Endothelial cell of umbilical vein (primary cell): ENCODE measurements around the gene CYP2A13. TPM values are rescaled to one million over a fixed set of nuclear protein-coding genes. Genes with fewer than 3 reads are reported as not detected.
"Not testable (repeated sequence)": the region's sequence is repeated elsewhere in the genome, so short reads cannot be mapped to it uniquely, and the experiment has no call there.

Experiments
- BruUV-seq: library from RNA; stranded (reverse); fragments of 400-500 nt; replicated peaks from 2 replicates; lab custom pipeline; 2021; lab: Mats Ljungman, UMichigan
- CTCF ChIA-PET: fragments of 300-600, 350-600 bp; sonication (Branson Sonifier 250); formaldehyde crosslinking; loops from one replicate; lab custom pipeline; 2021; ENCODE audit warnings: antibody characterized with exemption, inconsistent platforms; lab: Charles Lee
- POLR2A ChIA-PET: fragments of 300-600, 350-600 bp; sonication (Branson Sonifier 250); formaldehyde crosslinking; loops from one replicate; lab custom pipeline; 2021; ENCODE audit warnings: antibody characterized with exemption, inconsistent platforms; lab: Charles Lee
- DNase-seq: peaks from one replicate; pipeline ENCODE4 v3.0.0-alpha.2; 2011; ENCODE audit warnings: low read depth, low spot score
- FAIRE-seq: peaks from 2 replicates; lab custom pipeline; 2011; peaks lifted over from hg19 to GRCh38; lab: Jason Lieb, UNC
- H2AFZ ChIP-seq: 2 replicates; pipeline ENCODE4 v1.6.0; 2012; ENCODE audit warnings: low read depth, low read length, control low read depth, inconsistent platforms
- H3K27ac ChIP-seq: 2 replicates; pipeline ENCODE4 v1.5.1; 2011; ENCODE audit warnings: low read depth, mild to moderate bottlenecking, control low read depth, low read length, moderate library complexity; ENCODE audit not compliant: insufficient read depth
- H3K27me3 ChIP-seq, 2 experiments: 2 replicates each; pipeline versions ENCODE4 v1.6.0 to v1.6.1; 2011; ENCODE audit warnings: low read length in 2 of 2, mixed read lengths in 1 of 2; ENCODE audit not compliant: control insufficient read depth in 2 of 2, insufficient read depth in 2 of 2
- H3K36me3 ChIP-seq, 2 experiments: 2 replicates in 1 of 2; 3 replicates in 1 of 2; pipeline ENCODE4 v1.5.1; 2011; ENCODE audit warnings: low read length in 2 of 2, mild to moderate bottlenecking in 1 of 2, moderate library complexity in 1 of 2; ENCODE audit not compliant: control insufficient read depth in 2 of 2, insufficient read depth in 2 of 2; ENCODE audit errors: extremely low read depth in 1 of 2
- H3K4me1 ChIP-seq: 3 replicates; pipeline ENCODE4 v1.5.1; 2011; ENCODE audit warnings: mild to moderate bottlenecking, low read length; ENCODE audit not compliant: control insufficient read depth, insufficient read depth; ENCODE audit errors: extremely low read depth
- H3K4me2 ChIP-seq: 2 replicates; pipeline ENCODE4 v1.6.1; 2011; ENCODE audit warnings: low read length, control low read depth, mixed read lengths; ENCODE audit not compliant: insufficient read depth
- H3K4me3 ChIP-seq, 3 experiments: fragments of 200-600 bp in 1 of 3; sonication (generic), shearing (Covaris generic) in 1 of 3; replicated peaks in 1 of 3; 2 replicates each; pipeline ENCODE4 v1.5.1; 2011 to 2016; ENCODE audit warnings: control low read depth in 3 of 3, low read length in 3 of 3, mild to moderate bottlenecking in 2 of 3, inconsistent platforms in 1 of 3, low read depth in 1 of 3, moderate library complexity in 1 of 3; ENCODE audit not compliant: insufficient read depth in 1 of 3
- H3K79me2 ChIP-seq: 2 replicates; pipeline ENCODE4 v1.6.0; 2012; ENCODE audit warnings: low read length, inconsistent platforms; ENCODE audit not compliant: control insufficient read depth, insufficient read depth
- H3K9ac ChIP-seq: replicated peaks from 2 replicates; pipeline ENCODE3; 2011; ENCODE audit warnings: low read length, control low read depth; ENCODE audit not compliant: insufficient read depth; ENCODE audit errors: extremely low read depth
- H3K9me1 ChIP-seq: replicated peaks from 3 replicates; pipeline ENCODE4 v1.6.0; 2011; ENCODE audit warnings: mild to moderate bottlenecking, low read length; ENCODE audit not compliant: control insufficient read depth, insufficient read depth; ENCODE audit errors: extremely low read depth
- H3K9me3 ChIP-seq: replicated peaks from 2 replicates; pipeline ENCODE4 v1.5.1; 2012; ENCODE audit warnings: low read length, inconsistent platforms; ENCODE audit not compliant: control insufficient read depth, insufficient read depth
- H4K20me1 ChIP-seq: replicated peaks from 2 replicates; pipeline ENCODE3; 2011; ENCODE audit warnings: mild to moderate bottlenecking, low read length; ENCODE audit not compliant: control insufficient read depth, insufficient read depth; ENCODE audit errors: extremely low read depth
- POLR2AphosphoS5 ChIP-seq: IDR thresholded peaks from 2 replicates; pipeline ENCODE4 v1.6.1; 2012; ENCODE audit warnings: low read depth, mild to moderate bottlenecking, control low read depth, low read length, moderate library complexity; ENCODE audit not compliant: insufficient read depth
- dilution Hi-C: fragments of 300-500 bp; cut with MboI; formaldehyde crosslinking; loops from one replicate; pipeline ENCODE4 v1.15.0; 2019; ENCODE audit warnings: low sequenced_read_pairs; ENCODE audit not compliant: extremely low pct_ligation_motif_present
- intact Hi-C: fragments of 100-400 bp; cut with micrococcal nuclease; formaldehyde crosslinking; loops from one replicate; pipeline ENCODE4 v1.10.0; 2022
- polyA plus RNA-seq, 4 experiments: library from polyadenylated mRNA; depleted of rRNA in 3 of 4; stranded (reverse) in 3 of 4; unstranded in 1 of 4; fragments of >200 nt; gene quantifications; 2 replicates each; pipeline versions ENCODE4 v1.2.1 to v1.2.3, GENCODE V29; 2011 to 2012; ENCODE audit warnings: missing spikeins in 1 of 4
- total RNA-seq: library from RNA; stranded (reverse); gene quantifications from 2 replicates; pipeline ENCODE4 v1.2.3, GENCODE V29; 2021
- TF ChIP-seq, protein P1 (sequence below): IDR thresholded peaks from 2 replicates; pipeline ENCODE4 v1.6.1; 2011; ENCODE audit not compliant: insufficient read depth, insufficient read length
- TF ChIP-seq, protein P2 (sequence below), 2 donors: IDR thresholded peaks; 1 replicate in 1 of 2; 2 replicates in 1 of 2; pipeline ENCODE4 v1.5.1; 2011; ENCODE audit warnings: low read length in 2 of 2, mild to moderate bottlenecking in 2 of 2, moderate library complexity in 2 of 2, control low read depth in 1 of 2, inconsistent platforms in 1 of 2, low read depth in 1 of 2; ENCODE audit not compliant: insufficient read depth in 1 of 2; ENCODE audit errors: extremely low read depth in 1 of 2

The CYP2A13 gene
- total and polyA plus RNA-seq, 2 donors (not counting 3 experiments of a cell fraction or from before 2014, with no cell fraction given) = not detected

DNA sequence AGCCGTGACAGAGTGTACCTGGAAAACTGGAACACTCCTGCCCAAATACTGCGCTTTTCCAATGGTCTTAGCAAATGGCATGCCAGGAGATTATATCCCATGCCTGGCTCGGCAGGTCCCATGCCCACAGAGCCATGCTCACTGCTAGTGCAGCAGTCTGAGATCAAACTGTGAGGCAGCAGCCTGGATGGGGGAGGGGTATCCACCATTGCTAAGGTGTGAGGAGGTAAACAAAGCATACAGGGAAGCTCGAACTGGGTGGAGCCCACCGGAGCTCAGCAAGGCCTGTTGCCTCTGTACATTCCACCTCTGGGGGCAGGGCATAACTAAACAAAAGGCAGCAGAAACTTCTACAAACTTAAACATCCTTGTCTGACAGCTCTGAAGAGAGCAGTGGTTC, 10.5 kb downstream of the CYP2A13 start:
- no peak overlapping the region for H2AFZ ChIP-seq
- no peak overlapping the region for H3K27ac ChIP-seq
- CTCF ChIA-PET = no interaction called here
- intact Hi-C loops = no loop called here
- no peak overlapping the region for H3K4me3 ChIP-seq
- dilution Hi-C loops = no loop called here
- H4K20me1 ChIP-seq = no peaks in the 10 kb centered on the region
- no peak for TF ChIP-seq POLR2AphosphoS5
- TF ChIP-seq, protein P1, sequence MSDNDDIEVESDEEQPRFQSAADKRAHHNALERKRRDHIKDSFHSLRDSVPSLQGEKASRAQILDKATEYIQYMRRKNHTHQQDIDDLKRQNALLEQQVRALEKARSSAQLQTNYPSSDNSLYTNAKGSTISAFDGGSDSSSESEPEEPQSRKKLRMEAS = no peak
- TF ChIP-seq, protein P2, sequence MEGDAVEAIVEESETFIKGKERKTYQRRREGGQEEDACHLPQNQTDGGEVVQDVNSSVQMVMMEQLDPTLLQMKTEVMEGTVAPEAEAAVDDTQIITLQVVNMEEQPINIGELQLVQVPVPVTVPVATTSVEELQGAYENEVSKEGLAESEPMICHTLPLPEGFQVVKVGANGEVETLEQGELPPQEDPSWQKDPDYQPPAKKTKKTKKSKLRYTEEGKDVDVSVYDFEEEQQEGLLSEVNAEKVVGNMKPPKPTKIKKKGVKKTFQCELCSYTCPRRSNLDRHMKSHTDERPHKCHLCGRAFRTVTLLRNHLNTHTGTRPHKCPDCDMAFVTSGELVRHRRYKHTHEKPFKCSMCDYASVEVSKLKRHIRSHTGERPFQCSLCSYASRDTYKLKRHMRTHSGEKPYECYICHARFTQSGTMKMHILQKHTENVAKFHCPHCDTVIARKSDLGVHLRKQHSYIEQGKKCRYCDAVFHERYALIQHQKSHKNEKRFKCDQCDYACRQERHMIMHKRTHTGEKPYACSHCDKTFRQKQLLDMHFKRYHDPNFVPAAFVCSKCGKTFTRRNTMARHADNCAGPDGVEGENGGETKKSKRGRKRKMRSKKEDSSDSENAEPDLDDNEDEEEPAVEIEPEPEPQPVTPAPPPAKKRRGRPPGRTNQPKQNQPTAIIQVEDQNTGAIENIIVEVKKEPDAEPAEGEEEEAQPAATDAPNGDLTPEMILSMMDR (IDR thresholded peaks at IDR 0.05; ENCODE audit: extremely low read depth in 1 of 2, insufficient read depth in 1 of 2, low read depth in 1 of 2, low read length in 2 of 2) = no peak
- H3K27me3 ChIP-seq = peaks cover 0 to under 1% of the 10 kb centered on the region in 2 experiments
- no peaks in the 10 kb centered on the region for H3K9me3 ChIP-seq
- POLR2A ChIA-PET = no interaction called here
- no peak overlapping the region for H3K9ac ChIP-seq
- no peak overlapping the region for H3K4me2 ChIP-seq
- DNase-seq = no peak
- no TSS peak for BruUV-seq
- no peaks in the 10 kb centered on the region for H3K79me2 ChIP-seq
- FAIRE-seq = no peak
- no peaks in the 10 kb centered on the region for H3K36me3 ChIP-seq
- H3K4me1 ChIP-seq = no peaks in the 10 kb centered on the region
- H3K9me1 ChIP-seq = no peaks in the 10 kb centered on the region

DNA sequence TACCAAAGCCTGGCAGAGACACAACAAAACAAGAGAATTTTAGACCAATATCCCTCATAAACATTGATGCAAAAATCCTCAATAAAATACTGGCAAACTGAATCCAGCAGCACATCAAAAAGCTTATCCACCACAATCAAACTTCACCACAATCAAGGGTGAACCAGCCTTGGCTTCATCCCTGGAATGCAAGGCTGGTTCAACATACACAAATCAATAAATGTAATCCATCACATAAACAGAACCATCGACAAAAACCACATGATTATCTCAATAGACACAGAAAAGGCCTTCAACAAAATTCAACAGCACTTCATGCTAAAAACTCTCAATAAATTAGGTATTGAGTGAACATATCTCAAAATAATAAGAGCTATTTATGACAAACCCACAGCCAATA, 14.0 kb downstream of the CYP2A13 start:
- H3K4me2 ChIP-seq, dilution Hi-C loops, H4K20me1 ChIP-seq, H3K9ac ChIP-seq, FAIRE-seq, H3K79me2 ChIP-seq, POLR2A ChIA-PET, H2AFZ ChIP-seq, CTCF ChIA-PET, H3K9me3 ChIP-seq, H3K9me1 ChIP-seq, BruUV-seq, H3K4me1 ChIP-seq, H3K36me3 ChIP-seq, intact Hi-C loops, H3K27ac ChIP-seq, DNase-seq, H3K27me3 ChIP-seq, H3K4me3 ChIP-seq: not testable (repeated sequence)
